Measurements from ENCODE around the gene BRS3.

Gene BRS3

DNA sequence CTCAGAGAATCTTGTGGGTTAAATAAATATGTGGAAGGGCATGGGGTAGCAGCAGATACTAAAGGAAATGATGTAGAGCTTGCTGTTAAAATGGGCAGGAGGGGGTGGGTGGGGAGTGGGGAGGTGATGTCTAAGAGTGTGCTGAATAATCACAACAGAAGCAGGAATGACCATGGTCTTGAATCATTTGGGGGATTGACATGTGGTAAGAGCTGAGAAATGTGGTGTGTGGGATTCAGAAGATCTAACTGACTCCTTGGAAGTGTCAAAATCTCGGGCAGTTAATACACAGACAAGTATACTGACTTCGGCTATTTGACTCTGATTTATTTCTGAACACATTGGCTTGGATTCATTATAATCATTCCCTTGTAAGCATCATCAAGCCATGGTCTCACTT lies 51.1 kb downstream of the BRS3 start:
- TF ChIP-seq FOXK2 (IDR thresholded peaks at IDR 0.05) (no peak), ELF4 (IDR thresholded peaks at IDR 0.05) (no peak), ARNT (IDR thresholded peaks at IDR 0.05) (no peak), BHLHE40 (IDR thresholded peaks at IDR 0.05; ENCODE audit: borderline replicate concordance) (no peak), FOXM1 (IDR thresholded peaks at IDR 0.05; ENCODE audit: borderline replicate concordance) (no peak), CTBP1 (IDR thresholded peaks at IDR 0.05; ENCODE audit: borderline replicate concordance) (no peak), SP1 (IDR thresholded peaks at IDR 0.05) (no peak), TARDBP (IDR thresholded peaks at IDR 0.05) (no peak), HDGF (IDR thresholded peaks at IDR 0.05; ENCODE audit: borderline replicate concordance) (no peak), SUZ12 (IDR thresholded peaks at IDR 0.05) (no peak)
- no peak for DNase-seq (ENCODE audit: extremely low spot score)
- CTCF ChIA-PET, result interaction anchor here (0.9 kb wide), 1 partner anchor 267 kb away, joined by 3 read pairs; no protein-coding TSS in a partner anchor
- POLR2A ChIA-PET, result interaction anchor here (1.0 kb wide), 1 partner anchor 42 kb away, joined by 3 read pairs; no protein-coding TSS in a partner anchor

DNA sequence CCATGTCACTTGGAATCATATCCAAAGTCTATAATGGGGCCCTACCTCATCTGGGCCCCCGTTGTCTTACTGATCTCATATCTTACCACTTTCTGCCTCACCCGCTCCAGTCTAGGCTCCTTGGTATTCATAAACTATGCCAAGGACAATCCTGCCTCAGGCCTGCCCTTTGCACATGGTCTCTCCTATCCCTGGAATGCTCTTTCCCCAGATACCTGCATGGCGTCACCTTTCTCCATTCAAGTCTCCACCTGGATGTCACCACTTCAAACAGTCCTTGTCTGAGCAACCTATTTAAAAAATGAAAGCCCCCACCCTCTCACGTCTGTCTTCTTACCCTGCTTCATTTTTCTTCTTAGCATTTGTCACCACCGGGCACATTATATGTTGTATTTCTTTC lies 52.5 kb downstream of the BRS3 start:
- TF ChIP-seq L3MBTL2 (conservative IDR thresholded peaks at IDR 0.05) (no peak), HDGF (IDR thresholded peaks at IDR 0.05; ENCODE audit: borderline replicate concordance) (no peak), ELF4 (IDR thresholded peaks at IDR 0.05) (no peak), FOXK2 (IDR thresholded peaks at IDR 0.05) (no peak), FOXM1 (IDR thresholded peaks at IDR 0.05; ENCODE audit: borderline replicate concordance) (no peak), ARNT (IDR thresholded peaks at IDR 0.05) (no peak), BHLHE40 (IDR thresholded peaks at IDR 0.05; ENCODE audit: borderline replicate concordance) (no peak), LEF1 (IDR thresholded peaks at IDR 0.05; ENCODE audit: borderline replicate concordance) (no peak), SP1 (IDR thresholded peaks at IDR 0.05) (no peak)
- DNase-seq (ENCODE audit: extremely low spot score), result no peak
- ChIA-PET POLR2A (no interaction called here), CTCF (no interaction called here)

DNA sequence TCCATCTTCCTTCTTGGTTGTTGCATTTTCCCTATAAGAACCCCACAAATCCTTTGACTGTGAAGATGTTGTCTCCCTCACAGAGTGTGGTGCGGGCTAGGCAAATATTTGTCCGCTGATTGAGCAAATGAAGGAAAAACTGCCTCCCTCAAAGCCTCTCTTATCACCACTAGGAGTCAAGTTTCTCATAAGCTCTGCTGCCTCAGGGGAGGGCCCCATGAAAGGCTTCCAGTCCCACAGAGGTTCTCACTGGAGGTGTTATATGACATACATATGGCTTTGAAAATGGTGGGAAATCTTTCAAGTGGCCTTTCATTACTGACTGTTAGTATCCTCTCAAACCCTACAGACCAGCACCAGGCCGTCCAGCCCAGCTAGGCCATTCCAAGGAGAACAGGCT lies 53.5 kb downstream of the BRS3 start:
- peak; percentile 46 for DNase-seq (ENCODE audit: extremely low spot score)
- CTCF ChIA-PET, result no interaction called here
- TF ChIP-seq FOXA1 (IDR thresholded peaks at IDR 0.05) (no peak), L3MBTL2 (conservative IDR thresholded peaks at IDR 0.05) (peak; percentile 51; the same call in 1 of the 2 replicates)
- POLR2A ChIA-PET, result no interaction called here

DNA sequence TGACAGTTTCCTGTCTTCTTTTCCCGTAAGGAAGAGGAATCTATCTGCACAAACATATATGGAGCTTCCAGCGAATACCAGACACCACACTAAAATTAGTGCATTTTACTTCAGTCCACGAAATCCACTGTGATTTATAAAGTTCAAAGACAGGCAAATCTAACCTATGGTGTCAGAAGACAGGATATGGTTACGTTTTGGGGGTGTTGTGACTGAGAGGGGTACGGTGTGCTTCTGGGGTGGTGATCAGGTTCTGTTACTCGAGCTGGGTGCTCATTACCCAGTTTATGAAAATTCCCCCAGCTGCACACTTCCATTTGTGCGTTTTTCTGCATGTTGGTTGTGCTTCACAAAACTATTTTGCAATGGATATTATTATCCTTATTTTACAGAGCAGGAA lies 54.5 kb downstream of the BRS3 start:
- TF ChIP-seq, protein P1, sequence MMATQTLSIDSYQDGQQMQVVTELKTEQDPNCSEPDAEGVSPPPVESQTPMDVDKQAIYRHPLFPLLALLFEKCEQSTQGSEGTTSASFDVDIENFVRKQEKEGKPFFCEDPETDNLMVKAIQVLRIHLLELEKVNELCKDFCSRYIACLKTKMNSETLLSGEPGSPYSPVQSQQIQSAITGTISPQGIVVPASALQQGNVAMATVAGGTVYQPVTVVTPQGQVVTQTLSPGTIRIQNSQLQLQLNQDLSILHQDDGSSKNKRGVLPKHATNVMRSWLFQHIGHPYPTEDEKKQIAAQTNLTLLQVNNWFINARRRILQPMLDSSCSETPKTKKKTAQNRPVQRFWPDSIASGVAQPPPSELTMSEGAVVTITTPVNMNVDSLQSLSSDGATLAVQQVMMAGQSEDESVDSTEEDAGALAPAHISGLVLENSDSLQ (IDR thresholded peaks at IDR 0.05), result no peak
- no peak for TF ChIP-seq LEF1 (IDR thresholded peaks at IDR 0.05; ENCODE audit: borderline replicate concordance)
- no peak for TF ChIP-seq CTBP1 (IDR thresholded peaks at IDR 0.05; ENCODE audit: borderline replicate concordance)
- no peak for TF ChIP-seq SUZ12 (IDR thresholded peaks at IDR 0.05)
- TF ChIP-seq ARNT (IDR thresholded peaks at IDR 0.05), result no peak
- no peak for TF ChIP-seq NFRKB (IDR thresholded peaks at IDR 0.05)
- no peak for TF ChIP-seq BHLHE40 (IDR thresholded peaks at IDR 0.05; ENCODE audit: borderline replicate concordance)
- TF ChIP-seq ELF4 (IDR thresholded peaks at IDR 0.05), result no peak
- TF ChIP-seq ZNF384 (IDR thresholded peaks at IDR 0.05), result no peak
- TF ChIP-seq SP1 (IDR thresholded peaks at IDR 0.05), result no peak
- TF ChIP-seq TARDBP (IDR thresholded peaks at IDR 0.05), result no peak
- TF ChIP-seq FOXA1 (IDR thresholded peaks at IDR 0.05), result no peak
- no peak for TF ChIP-seq HDGF (IDR thresholded peaks at IDR 0.05; ENCODE audit: borderline replicate concordance)
- CTCF ChIA-PET, result no interaction called here
- no peak for DNase-seq (ENCODE audit: extremely low spot score)
- POLR2A ChIA-PET, result no interaction called here

Data from HEK293T (cell line).